Effector memory CD4-positive, alpha-beta T cell (primary cell): ENCODE results near the gene ALDH1L2.
A peak's percentile ranks its signal among the peaks of the same experiment; 100 is the strongest.

Experiments
- DNase-seq, 3 donors: peaks; one replicate each; pipeline ENCODE4 v3.0.0-alpha.2; 2020
- H3K27ac ChIP-seq: 2 replicates; pipeline ENCODE4 v1.7.0; 2013; ENCODE audit warnings: mild to moderate bottlenecking, low read length, moderate library complexity; ENCODE audit not compliant: insufficient read depth, poor library complexity, severe bottlenecking
- H3K27me3 ChIP-seq: replicated peaks from 2 replicates; pipeline ENCODE4 v1.7.0; 2013; ENCODE audit warnings: mild to moderate bottlenecking, low read length; ENCODE audit not compliant: insufficient read depth, control insufficient read depth, poor library complexity, severe bottlenecking
- H3K36me3 ChIP-seq: 2 replicates; pipeline ENCODE4 v1.7.0; 2013; ENCODE audit warnings: mild to moderate bottlenecking, low read length, moderate library complexity; ENCODE audit not compliant: control insufficient read depth, insufficient read depth
- H3K4me1 ChIP-seq: 2 replicates; pipeline ENCODE4 v1.7.0; 2013; ENCODE audit warnings: low read length, mild to moderate bottlenecking; ENCODE audit not compliant: control insufficient read depth, insufficient read depth, poor library complexity, severe bottlenecking
- H3K4me3 ChIP-seq: 2 replicates; pipeline ENCODE4 v1.7.0; 2013; ENCODE audit warnings: low read length, low read depth, mild to moderate bottlenecking; ENCODE audit not compliant: insufficient read depth, poor library complexity, severe bottlenecking
- H3K9me3 ChIP-seq: 2 replicates; pipeline ENCODE4 v1.7.0; 2013; ENCODE audit warnings: mild to moderate bottlenecking, low read length, moderate library complexity; ENCODE audit not compliant: control insufficient read depth

Gene ALDH1L2

GRCh38 chr12:105069936-105070702 is 14.1 kb downstream of the ALDH1L2 start:
- no peak overlapping the region for H3K4me3 ChIP-seq
- DNase-seq, result no peak
- no peaks in the 10 kb centered on the region for H3K4me1 ChIP-seq
- H3K36me3 ChIP-seq, result no peaks in the 10 kb centered on the region
- H3K27ac ChIP-seq, result no peak overlapping the region
- no peaks in the 10 kb centered on the region for H3K27me3 ChIP-seq
- no peaks in the 10 kb centered on the region for H3K9me3 ChIP-seq

DNA sequence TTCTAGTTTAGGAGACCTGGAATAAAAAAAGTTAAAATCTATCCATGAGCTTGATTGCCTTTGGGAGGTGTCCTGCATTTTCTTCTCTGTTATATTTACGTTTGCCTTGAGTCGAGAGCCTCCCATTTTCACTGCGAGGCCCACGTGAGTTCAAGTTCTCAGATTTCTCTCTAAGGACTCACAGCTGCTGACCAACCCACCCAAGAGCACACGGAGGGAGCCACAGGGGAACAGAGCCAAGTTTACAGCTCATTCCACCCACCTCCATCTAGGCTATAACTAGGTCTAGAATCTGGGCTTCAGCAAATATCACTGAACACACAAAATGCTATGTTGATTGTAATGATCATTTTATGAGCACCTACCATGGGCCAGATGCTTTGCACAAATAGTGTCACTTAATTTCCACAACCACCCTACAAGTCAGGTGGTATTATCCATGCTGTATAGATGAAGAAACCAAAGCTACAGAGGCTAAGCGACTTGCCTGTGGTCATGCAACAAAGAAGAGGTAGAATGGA is 16.7 kb downstream of the ALDH1L2 start:
- Histone ChIP-seq H3K9me3 (no peaks in the 10 kb centered on the region), H3K4me1 (no peaks in the 10 kb centered on the region), H3K27ac (no peak overlapping the region), H3K36me3 (no peaks in the 10 kb centered on the region), H3K4me3 (no peak overlapping the region), H3K27me3 (no peaks in the 10 kb centered on the region)
- DNase-seq, result no peak

DNA sequence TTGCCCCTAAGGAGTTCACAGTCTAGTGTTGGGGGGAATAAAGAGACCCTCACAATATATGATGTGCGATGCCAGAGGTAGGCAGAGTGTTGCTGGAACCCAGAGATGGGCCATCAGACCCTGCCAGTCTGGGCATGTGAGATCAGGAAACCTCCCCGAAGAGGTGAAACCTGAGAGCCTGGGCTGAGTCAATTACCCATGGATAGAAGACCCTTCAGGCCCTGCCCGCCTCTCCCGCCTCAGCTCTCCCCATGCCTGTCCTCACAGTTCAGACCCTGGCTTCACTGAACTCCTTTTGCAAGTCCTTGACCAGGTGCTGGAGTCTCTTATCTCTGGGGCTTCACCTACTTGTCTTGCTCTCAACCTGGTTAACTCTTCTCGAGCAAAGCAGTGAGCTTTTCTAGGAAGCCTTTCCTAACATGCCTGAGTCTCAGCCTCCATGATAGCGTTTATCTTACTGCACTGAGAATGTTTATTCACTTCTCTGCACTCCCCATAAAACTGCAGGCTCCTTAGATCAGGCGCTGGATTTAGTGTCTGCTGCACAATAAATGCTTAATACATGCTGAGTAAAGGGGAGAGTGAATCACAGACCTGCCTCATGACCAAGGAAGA is 19.6 kb downstream of the ALDH1L2 start:
- no peaks in the 10 kb centered on the region for H3K27me3 ChIP-seq
- no peaks in the 10 kb centered on the region for H3K9me3 ChIP-seq
- no peak for DNase-seq
- no peaks in the 10 kb centered on the region for H3K4me1 ChIP-seq
- H3K4me3 ChIP-seq, result no peak overlapping the region
- H3K36me3 ChIP-seq, result no peaks in the 10 kb centered on the region
- H3K27ac ChIP-seq, result no peak overlapping the region

- no peaks in the 10 kb centered on the region for H3K9me3 ChIP-seq
- no peak for DNase-seq
- H3K27ac ChIP-seq, result no peak overlapping the region
- H3K27me3 ChIP-seq, result no peaks in the 10 kb centered on the region
- no peaks in the 10 kb centered on the region for H3K4me1 ChIP-seq
- no peaks in the 10 kb centered on the region for H3K36me3 ChIP-seq
- H3K4me3 ChIP-seq, result no peak overlapping the region
These were observed 23.4 kb downstream of the ALDH1L2 start for GRCh38 chr12:105060715-105061378.

- H3K4me1 ChIP-seq, result no peaks in the 10 kb centered on the region
- no peaks in the 10 kb centered on the region for H3K36me3 ChIP-seq
- H3K27ac ChIP-seq, result no peak overlapping the region
- no peak for DNase-seq
- no peak overlapping the region for H3K4me3 ChIP-seq
- no peaks in the 10 kb centered on the region for H3K9me3 ChIP-seq
- H3K27me3 ChIP-seq, result no peaks in the 10 kb centered on the region
These were observed 27.1 kb downstream of the ALDH1L2 start for GRCh38 chr12:105057174-105057573.

DNA sequence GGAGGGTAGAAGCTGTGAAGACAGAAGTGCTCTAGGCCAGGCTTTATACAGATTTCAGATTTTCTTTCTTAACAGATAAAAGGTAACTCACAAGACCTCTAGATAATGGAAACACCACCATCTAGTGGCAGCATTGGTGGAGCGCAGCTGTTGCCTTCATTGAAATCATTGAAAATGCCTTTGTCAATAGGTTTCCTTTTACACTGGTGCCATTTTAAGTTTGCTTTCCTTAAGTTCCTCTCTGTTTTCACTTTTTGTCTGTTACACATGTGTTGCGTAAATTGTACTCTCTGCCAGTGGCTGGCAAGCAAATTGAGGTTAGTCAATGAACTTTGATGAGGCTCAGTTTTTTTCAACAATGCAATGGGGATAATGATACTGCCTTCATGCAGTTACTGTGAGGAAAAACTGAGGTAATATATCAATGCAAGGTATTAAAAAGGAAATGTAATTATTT is 31.1 kb downstream of the ALDH1L2 start:
- no peaks in the 10 kb centered on the region for H3K9me3 ChIP-seq
- DNase-seq, result peak; percentile 43 to 59 (median 53)
- no peaks in the 10 kb centered on the region for H3K27me3 ChIP-seq
- H3K36me3 ChIP-seq, result no peaks in the 10 kb centered on the region
- no peak overlapping the region for H3K4me3 ChIP-seq
- no peak overlapping the region for H3K27ac ChIP-seq
- no peaks in the 10 kb centered on the region for H3K4me1 ChIP-seq

GRCh38 chr12:105051981-105052380 is 32.3 kb downstream of the ALDH1L2 start:
- Histone ChIP-seq H3K36me3 (no peaks in the 10 kb centered on the region), H3K27ac (no peak overlapping the region), H3K4me1 (no peaks in the 10 kb centered on the region), H3K27me3 (no peaks in the 10 kb centered on the region), H3K4me3 (no peak overlapping the region), H3K9me3 (no peaks in the 10 kb centered on the region)
- DNase-seq, result no peak

DNA sequence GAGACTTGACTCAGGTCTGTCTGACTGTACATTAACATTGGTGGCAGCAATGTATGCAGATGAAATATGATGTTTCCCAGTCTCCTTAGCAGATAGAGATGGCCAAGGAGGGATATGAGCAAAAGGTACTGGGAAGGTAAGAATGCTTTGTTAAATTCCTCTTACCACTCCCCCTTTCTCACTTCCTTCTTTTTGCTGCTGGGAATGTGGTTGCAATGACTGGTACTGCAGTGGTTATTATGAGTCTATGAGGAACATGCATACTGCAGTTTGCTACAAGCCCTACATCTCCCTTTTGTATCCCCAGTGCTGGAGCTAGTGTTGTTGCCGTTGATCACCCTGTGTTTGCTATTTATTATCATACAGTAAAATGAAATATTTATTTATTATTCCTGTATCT is 35.9 kb downstream of the ALDH1L2 start:
- Histone ChIP-seq H3K27ac (no peak overlapping the region), H3K4me1 (no peaks in the 10 kb centered on the region), H3K36me3 (no peaks in the 10 kb centered on the region), H3K4me3 (no peak overlapping the region), H3K27me3 (no peaks in the 10 kb centered on the region), H3K9me3 (no peaks in the 10 kb centered on the region)
- no peak for DNase-seq

- no peaks in the 10 kb centered on the region for H3K4me1 ChIP-seq
- no peaks in the 10 kb centered on the region for H3K36me3 ChIP-seq
- H3K27ac ChIP-seq, result no peak overlapping the region
- no peak for DNase-seq
- no peaks in the 10 kb centered on the region for H3K9me3 ChIP-seq
- no peaks in the 10 kb centered on the region for H3K27me3 ChIP-seq
- H3K4me3 ChIP-seq, result no peak overlapping the region
These were observed 37.0 kb downstream of the ALDH1L2 start for GRCh38 chr12:105047308-105047707.

DNA sequence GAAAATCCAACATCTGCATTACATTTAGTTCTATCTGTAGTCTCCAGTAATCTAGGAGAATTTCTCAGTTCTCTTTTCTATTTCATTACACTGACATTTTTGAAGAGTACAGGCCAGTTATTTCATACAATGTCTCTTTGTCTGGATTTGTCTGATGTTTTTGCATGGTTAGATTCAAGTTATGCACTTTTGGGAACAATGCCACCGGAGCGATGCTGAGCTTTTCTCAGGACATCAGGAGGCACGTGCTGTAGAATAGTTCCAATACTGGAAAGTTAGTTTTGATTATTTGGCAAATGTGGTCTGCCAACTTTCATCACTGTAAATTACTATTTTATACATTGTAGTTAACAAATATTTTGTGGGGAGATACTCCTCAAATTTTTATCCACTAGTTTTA is 43.1 kb downstream of the ALDH1L2 start:
- no peaks in the 10 kb centered on the region for H3K36me3 ChIP-seq
- H3K4me3 ChIP-seq, result no peak overlapping the region
- DNase-seq, result no peak
- no peaks in the 10 kb centered on the region for H3K9me3 ChIP-seq
- H3K4me1 ChIP-seq, result peaks cover 3% of the 10 kb centered on the region
- no peaks in the 10 kb centered on the region for H3K27me3 ChIP-seq
- no peak overlapping the region for H3K27ac ChIP-seq
